PC-9 (cell line): Measurements from ENCODE around the gene MKX. TPM values are rescaled to one million over a fixed set of nuclear protein-coding genes. Genes with fewer than 3 reads are reported as not detected.

Source experiments
- BruUV-seq: library from RNA; stranded (reverse); fragments of 400-500 nt; replicated peaks from 2 replicates; lab custom pipeline; 2021; lab: Mats Ljungman, UMichigan
- CTCF ChIA-PET: fragments of 300-600 bp; sonication (Branson Sonifier 250); formaldehyde crosslinking; loops from one replicate; lab custom pipeline; 2022; ENCODE audit warnings: antibody characterized with exemption; lab: Charles Lee
- POLR2A ChIA-PET: fragments of 300-600 bp; sonication (Branson Sonifier 250); formaldehyde crosslinking; loops from one replicate; lab custom pipeline; 2022; ENCODE audit warnings: antibody characterized with exemption; ENCODE audit not compliant: unreplicated experiment; lab: Charles Lee
- DNase-seq, 2 experiments: peaks; one replicate each; pipeline versions ENCODE4 v3.0.0 to v3.0.0-alpha.2; 2015 to 2022; ENCODE audit warnings: mixed read lengths in 1 of 2
- H2AFZ ChIP-seq: fragments of 200-600 bp; sonication (generic); 2 replicates; pipeline ENCODE4 v1.8.1; 2017; ENCODE audit warnings: antibody characterized with exemption
- H3F3A ChIP-seq: fragments of 200-600 bp; sonication (generic); 2 replicates; pipeline ENCODE4 v1.8.1; 2017; ENCODE audit warnings: antibody characterized with exemption, mild to moderate bottlenecking, low read depth; ENCODE audit not compliant: insufficient read depth
- H3K27ac ChIP-seq: fragments of 200-600 bp; sonication (generic); 2 replicates; pipeline ENCODE4 v1.6.1; 2016; ENCODE audit warnings: mixed run types
- H3K27me3 ChIP-seq: fragments of 200-600 bp; sonication (generic); 2 replicates; pipeline ENCODE4 v1.6.1; 2016; ENCODE audit warnings: low read depth, mixed run types; ENCODE audit not compliant: insufficient read depth
- H3K36me3 ChIP-seq: fragments of 200-600 bp; sonication (generic); 2 replicates; pipeline ENCODE4 v1.6.1; 2016; ENCODE audit warnings: low read depth, mixed run types
- H3K4me1 ChIP-seq: fragments of 200-600 bp; sonication (generic); replicated peaks from 2 replicates; pipeline ENCODE4 v1.6.1; 2016; ENCODE audit warnings: mixed run types; ENCODE audit not compliant: insufficient read depth
- H3K4me2 ChIP-seq: fragments of 200-600 bp; sonication (generic); 2 replicates; pipeline ENCODE4 v1.6.1; 2017; ENCODE audit warnings: mixed run types
- H3K4me3 ChIP-seq: fragments of 200-600 bp; sonication (generic); 2 replicates; pipeline ENCODE4 v1.6.1; 2016; ENCODE audit warnings: mixed run types
- H3K79me2 ChIP-seq: fragments of 200-600 bp; sonication (generic); 2 replicates; pipeline ENCODE4 v1.6.1; 2017; ENCODE audit warnings: low read depth, mixed run types
- H3K9me2 ChIP-seq: fragments of 200-600 bp; sonication (generic); 2 replicates; pipeline ENCODE4 v1.8.1; 2017; ENCODE audit warnings: mild to moderate bottlenecking; ENCODE audit not compliant: insufficient read depth
- H3K9me3 ChIP-seq: fragments of 200-600 bp; sonication (generic); 2 replicates; pipeline ENCODE4 v1.8.1; 2016; ENCODE audit warnings: low read depth; ENCODE audit not compliant: insufficient read depth
- H4K20me1 ChIP-seq: fragments of 200-600 bp; sonication (generic); 2 replicates; pipeline ENCODE4 v1.8.1; 2017; ENCODE audit not compliant: insufficient read depth
- EZH2 ChIP-seq: fragments of 200-600 bp; sonication (generic); IDR thresholded peaks from 2 replicates; pipeline ENCODE4 v1.8.0; 2017; ENCODE audit warnings: antibody characterized with exemption, low read depth
- intact Hi-C: fragments of 100-400 bp; cut with micrococcal nuclease; formaldehyde crosslinking; loops from one replicate; pipeline ENCODE4 v1.10.0; 2022; ENCODE audit not compliant: unreplicated experiment
- total RNA-seq: library from RNA; stranded (reverse); gene quantifications from 2 replicates; pipeline ENCODE4 v1.2.3, GENCODE V29; 2021
- TF ChIP-seq, protein P1 (sequence below): fragments of 200-600 bp; sonication (generic); conservative IDR thresholded peaks from 2 replicates; pipeline ENCODE4 v1.6.1; 2017; ENCODE audit warnings: mixed run types, antibody characterized with exemption, mild to moderate bottlenecking, moderate library complexity

The MKX gene
- total RNA-seq, 1 experiment from 2014 or later, result not detected

DNA sequence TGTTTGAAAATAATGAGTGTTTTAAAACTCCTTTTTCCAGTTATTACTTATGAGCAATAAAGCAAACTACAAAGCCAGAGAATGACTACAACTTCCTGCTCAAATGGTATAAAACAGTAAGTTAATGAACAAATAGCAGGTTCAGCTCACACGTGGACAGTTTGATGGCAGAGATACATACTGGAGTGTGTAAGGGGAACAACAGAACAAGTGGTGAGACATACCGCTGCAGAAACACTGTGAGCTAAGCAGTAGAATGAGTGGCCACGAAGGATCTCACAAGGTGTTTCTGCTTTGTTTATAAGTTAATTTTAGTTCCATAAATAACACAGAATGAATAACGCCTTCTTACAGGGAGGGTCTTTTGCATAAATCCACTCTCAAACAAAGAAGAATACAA lies 3.0 kb upstream of the MKX start:
- POLR2A ChIA-PET, result no interaction called here

DNA sequence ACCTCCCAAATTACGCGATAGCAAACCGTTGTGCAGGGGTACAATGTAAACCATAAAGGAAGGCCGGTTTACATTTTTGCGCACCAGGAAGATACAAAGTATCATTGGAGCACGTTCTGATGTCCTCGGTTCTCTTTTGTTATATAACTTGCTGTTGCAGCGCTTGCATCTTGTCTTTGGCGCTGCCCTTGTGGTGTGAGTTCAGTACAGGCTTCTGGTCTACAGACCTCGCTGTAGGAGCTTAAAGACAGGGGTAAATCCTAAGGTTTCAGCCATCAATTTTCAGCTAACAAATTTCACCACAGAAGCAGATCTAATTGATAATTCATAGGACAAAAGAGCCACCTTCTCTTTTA lies 1.5 kb upstream of the MKX start:
- no peaks in the 10 kb centered on the region for H3K79me2 ChIP-seq
- H3K4me2 ChIP-seq, result no peak overlapping the region
- H3K4me1 ChIP-seq, result no peaks in the 10 kb centered on the region
- ChIA-PET CTCF (no interaction called here), POLR2A (no interaction called here)
- no peak overlapping the region for H2AFZ ChIP-seq
- H3K27me3 ChIP-seq, result no peaks in the 10 kb centered on the region
- TF ChIP-seq, protein P1, sequence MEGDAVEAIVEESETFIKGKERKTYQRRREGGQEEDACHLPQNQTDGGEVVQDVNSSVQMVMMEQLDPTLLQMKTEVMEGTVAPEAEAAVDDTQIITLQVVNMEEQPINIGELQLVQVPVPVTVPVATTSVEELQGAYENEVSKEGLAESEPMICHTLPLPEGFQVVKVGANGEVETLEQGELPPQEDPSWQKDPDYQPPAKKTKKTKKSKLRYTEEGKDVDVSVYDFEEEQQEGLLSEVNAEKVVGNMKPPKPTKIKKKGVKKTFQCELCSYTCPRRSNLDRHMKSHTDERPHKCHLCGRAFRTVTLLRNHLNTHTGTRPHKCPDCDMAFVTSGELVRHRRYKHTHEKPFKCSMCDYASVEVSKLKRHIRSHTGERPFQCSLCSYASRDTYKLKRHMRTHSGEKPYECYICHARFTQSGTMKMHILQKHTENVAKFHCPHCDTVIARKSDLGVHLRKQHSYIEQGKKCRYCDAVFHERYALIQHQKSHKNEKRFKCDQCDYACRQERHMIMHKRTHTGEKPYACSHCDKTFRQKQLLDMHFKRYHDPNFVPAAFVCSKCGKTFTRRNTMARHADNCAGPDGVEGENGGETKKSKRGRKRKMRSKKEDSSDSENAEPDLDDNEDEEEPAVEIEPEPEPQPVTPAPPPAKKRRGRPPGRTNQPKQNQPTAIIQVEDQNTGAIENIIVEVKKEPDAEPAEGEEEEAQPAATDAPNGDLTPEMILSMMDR, result no peak
- TF ChIP-seq EZH2, result no peak
- no TSS peak for BruUV-seq
- no peaks in the 10 kb centered on the region for H3K9me3 ChIP-seq
- H3K36me3 ChIP-seq, result no peaks in the 10 kb centered on the region
- H3K9me2 ChIP-seq, result no peaks in the 10 kb centered on the region
- H3F3A ChIP-seq, result no peaks in the 10 kb centered on the region
- no peaks in the 10 kb centered on the region for H4K20me1 ChIP-seq
- intact Hi-C loops, result no loop called here
- no peak overlapping the region for H3K27ac ChIP-seq
- no peak overlapping the region for H3K4me3 ChIP-seq
- DNase-seq, result no peak

More for the DNA sequence above, 3.0 kb upstream of the MKX start:
- no peaks in the 10 kb centered on the region for H3K79me2 ChIP-seq
- no peaks in the 10 kb centered on the region for H3K36me3 ChIP-seq
- CTCF ChIA-PET, result no interaction called here
- no peak overlapping the region for H2AFZ ChIP-seq
- H3K9me3 ChIP-seq, result no peaks in the 10 kb centered on the region
- no peak overlapping the region for H3K4me2 ChIP-seq
- no peaks in the 10 kb centered on the region for H3K9me2 ChIP-seq
- no peaks in the 10 kb centered on the region for H4K20me1 ChIP-seq
- H3F3A ChIP-seq, result no peaks in the 10 kb centered on the region
- no peaks in the 10 kb centered on the region for H3K4me1 ChIP-seq
- no peak overlapping the region for H3K4me3 ChIP-seq
- no peak for DNase-seq
- TF ChIP-seq, protein P1, result no peak
- no peak for TF ChIP-seq EZH2
- no TSS peak for BruUV-seq
- H3K27me3 ChIP-seq, result 0 out of 2 replicates have a peak, but pooled peaks cover 2% of the 10 kb centered on the region
- intact Hi-C loops, result no loop called here
- H3K27ac ChIP-seq, result no peak overlapping the region

DNA sequence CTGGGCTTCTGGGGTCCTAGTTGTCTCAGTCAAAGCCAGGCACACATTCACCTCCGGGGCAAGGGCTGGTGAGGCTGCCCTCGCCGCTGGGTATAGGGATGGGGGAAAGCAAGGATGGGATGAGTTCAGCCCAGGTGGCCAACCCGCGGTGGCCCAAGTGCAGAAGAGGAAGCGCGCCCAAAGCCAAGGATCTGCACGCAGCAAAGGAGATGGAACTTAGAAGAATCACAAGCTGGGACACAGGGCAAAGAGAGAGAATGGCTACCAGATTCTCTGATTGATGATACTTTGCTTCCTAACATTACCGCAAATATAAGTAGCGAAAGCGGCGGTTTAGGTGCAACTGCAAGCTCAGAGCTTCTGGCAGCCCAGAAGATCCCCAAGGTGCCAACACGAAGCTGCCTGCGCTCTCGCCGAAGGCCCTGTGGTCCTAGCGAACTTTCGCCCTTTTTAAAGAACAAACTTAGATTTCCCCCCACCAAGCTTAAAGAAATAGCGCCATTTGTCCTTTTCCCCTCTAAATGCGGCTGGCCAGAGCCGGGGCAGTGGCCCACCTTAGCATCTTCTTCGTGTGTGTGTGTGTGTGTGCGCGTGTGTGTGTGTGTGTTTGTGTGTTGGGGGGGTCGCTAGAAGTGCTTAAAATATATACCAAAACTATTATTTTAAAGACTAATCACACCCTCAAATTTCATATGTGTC lies 927 bp upstream of the MKX start:
- H3K27me3 ChIP-seq, result no peaks in the 10 kb centered on the region
- no peaks in the 10 kb centered on the region for H3K4me1 ChIP-seq
- BruUV-seq, result no TSS peak
- intact Hi-C loops, result no loop called here
- H2AFZ ChIP-seq, result no peak overlapping the region
- H3K79me2 ChIP-seq, result no peaks in the 10 kb centered on the region
- H3K36me3 ChIP-seq, result no peaks in the 10 kb centered on the region
- H4K20me1 ChIP-seq, result no peaks in the 10 kb centered on the region
- no peak overlapping the region for H3K27ac ChIP-seq
- no peaks in the 10 kb centered on the region for H3F3A ChIP-seq
- no peak for TF ChIP-seq EZH2
- TF ChIP-seq, protein P1, result no peak
- H3K4me3 ChIP-seq, result no peak overlapping the region
- no peaks in the 10 kb centered on the region for H3K9me2 ChIP-seq
- H3K9me3 ChIP-seq, result no peaks in the 10 kb centered on the region
- H3K4me2 ChIP-seq, result no peak overlapping the region
- no peak for DNase-seq
- ChIA-PET POLR2A (no interaction called here), CTCF (no interaction called here)
